ENCODE measurements around the gene OLIG2. TPM values are rescaled to one million over a fixed set of nuclear protein-coding genes. Genes with fewer than 3 reads are reported as not detected.

OLIG2 gene
- polyA plus RNA-seq, 3 donors from 2014 or later, result not detected

Other genes with a start within 250 kb of the OLIG2 start
- not detected for gene OLIG1, start 44.2 kb downstream of the OLIG2 start, polyA plus RNA-seq
- gene IFNAR2, start 204.0 kb downstream of the OLIG2 start, polyA plus RNA-seq, result 100 to 1,000 TPM in 1 of 3 donors, 10 to 100 TPM in 2; 76.8 to 111 (median 87.9) TPM
- gene IL10RB, start 240.4 kb downstream of the OLIG2 start, polyA plus RNA-seq, result 10 to 100 TPM; 45.9 to 63.5 (median 46.9) TPM